ENCODE measurements around the gene RYR1.
"Not testable (repeated sequence)": the region's sequence is repeated elsewhere in the genome, so short reads cannot be mapped to it uniquely, and the experiment has no call there.

The RYR1 gene

GRCh38 chr19:38538793-38539528 lies 105.5 kb downstream of the RYR1 start:
- DNase-seq (ENCODE audit: low spot score) = no peak

- DNase-seq (ENCODE audit: low spot score) = no peak
Measured at GRCh38 chr19:38539751-38540150, 106.3 kb downstream of the RYR1 start.

GRCh38 chr19:38542040-38542439 lies 108.5 kb downstream of the RYR1 start:
- no peak for DNase-seq (ENCODE audit: low spot score)

GRCh38 chr19:38543286-38543806 lies 109.9 kb downstream of the RYR1 start:
- no peak for DNase-seq (ENCODE audit: low spot score)

- no peak for DNase-seq (ENCODE audit: low spot score)
Measured at GRCh38 chr19:38543807-38544568, 110.5 kb downstream of the RYR1 start.

- no peak for DNase-seq (ENCODE audit: low spot score)
Measured at GRCh38 chr19:38544569-38545315, 111.3 kb downstream of the RYR1 start.

GRCh38 chr19:38545596-38545995 lies 112.1 kb downstream of the RYR1 start:
- DNase-seq (ENCODE audit: low spot score) = no peak

GRCh38 chr19:38547421-38547820 lies 113.9 kb downstream of the RYR1 start:
- DNase-seq (ENCODE audit: low spot score) = no peak

GRCh38 chr19:38549061-38549460 lies 115.6 kb downstream of the RYR1 start:
- DNase-seq (ENCODE audit: low spot score) = no peak

GRCh38 chr19:38549942-38550341 lies 116.5 kb downstream of the RYR1 start:
- no peak for DNase-seq (ENCODE audit: low spot score)

- DNase-seq (ENCODE audit: low spot score) = no peak
Measured at GRCh38 chr19:38550376-38550775, 116.9 kb downstream of the RYR1 start.

GRCh38 chr19:38551450-38551813 lies 117.9 kb downstream of the RYR1 start:
- DNase-seq (ENCODE audit: low spot score) = no peak

- DNase-seq (ENCODE audit: low spot score) = not testable (repeated sequence)
Measured at GRCh38 chr19:38553239-38553638, 119.7 kb downstream of the RYR1 start.

GRCh38 chr19:38554676-38555141 lies 121.2 kb downstream of the RYR1 start:
- no peak for DNase-seq (ENCODE audit: low spot score)

GRCh38 chr19:38555200-38555599 lies 121.7 kb downstream of the RYR1 start:
- DNase-seq (ENCODE audit: low spot score) = no peak

GRCh38 chr19:38556521-38557174 lies 123.2 kb downstream of the RYR1 start:
- DNase-seq (ENCODE audit: low spot score) = no peak

- no peak for DNase-seq (ENCODE audit: low spot score)
Measured at GRCh38 chr19:38557205-38557799, 123.8 kb downstream of the RYR1 start.

- not testable (repeated sequence) for DNase-seq (ENCODE audit: low spot score)
Measured at GRCh38 chr19:38558933-38559332, 125.4 kb downstream of the RYR1 start.

- no peak for DNase-seq (ENCODE audit: low spot score)
Measured at GRCh38 chr19:38559428-38560401, 126.2 kb downstream of the RYR1 start.

- no peak for DNase-seq (ENCODE audit: low spot score)
Measured at GRCh38 chr19:38561053-38561606, 127.6 kb downstream of the RYR1 start.
